Thyroid gland (tissue), 4 donors: Measurements from ENCODE around the gene RAD54L. TPM values are rescaled to one million over a fixed set of nuclear protein-coding genes. Genes with fewer than 3 reads are reported as not detected.

Experiments
- DNase-seq, 2 donors: peaks; one replicate each; pipeline ENCODE4 v3.0.0-alpha.2; 2019
- H3K27ac ChIP-seq, 3 donors: fragments of 200-600 bp; sonication (generic); 1 replicate in 2 of 3; 2 replicates in 1 of 3; pipeline ENCODE4 v1.5.1; 2016 to 2019; ENCODE audit warnings: mild to moderate bottlenecking in 1 of 3, moderate library complexity in 1 of 3
- H3K27me3 ChIP-seq: fragments of 200-600 bp; sonication (generic); one replicate; pipeline ENCODE4 v1.5.1; 2019
- H3K36me3 ChIP-seq, 2 donors: fragments of 200-600 bp; sonication (generic); one replicate each; pipeline ENCODE4 v1.5.1; 2016 to 2019
- H3K4me1 ChIP-seq, 2 donors: fragments of 200-600 bp; sonication (generic); one replicate each; pipeline ENCODE4 v1.5.1; 2017 to 2019
- H3K4me3 ChIP-seq, 3 donors: fragments of 200-600 bp; sonication (generic); replicated peaks in 1 of 3; 1 replicate in 2 of 3; 2 replicates in 1 of 3; pipeline ENCODE4 v1.5.1; 2016; ENCODE audit warnings: mild to moderate bottlenecking in 1 of 3
- H3K9me3 ChIP-seq: fragments of 200-600 bp; sonication (generic); one replicate; pipeline ENCODE4 v1.5.1; 2017
- POLR2A ChIP-seq, 2 donors: fragments of 450-650 bp; IDR thresholded peaks; one replicate each; pipeline ENCODE4 v1.6.1; 2017; ENCODE audit warnings: antibody characterized with exemption in 2 of 2, mild to moderate bottlenecking in 2 of 2, moderate library complexity in 1 of 2
- WGBS, 2 donors: methylation state at CpG; one replicate each; pipeline ENCODE4 v1.1.5; 2017; 5-methylcytosine and 5-hydroxymethylcytosine counted together
- intact Hi-C: fragments of 100-400 bp; cut with DNase I; formaldehyde crosslinking; loops from one replicate; pipeline ENCODE4 v1.15.1; 2023
- total RNA-seq, 4 donors: library from RNA; depleted of rRNA; stranded (reverse); fragments of >200 nt; gene quantifications; one replicate each; pipeline ENCODE4 v1.2.3, GENCODE V29; 2016
- TF ChIP-seq, protein P1 (sequence below), 6 experiments: fragments of 200-600 bp in 3 of 6; fragments of 450-650 bp in 3 of 6; sonication (generic) in 3 of 6; IDR thresholded peaks; one replicate each; pipeline ENCODE4 v1.5.1; 2016 to 2019; ENCODE audit warnings: antibody characterized with exemption in 6 of 6, mild to moderate bottlenecking in 2 of 6, inconsistent platforms in 1 of 6, moderate library complexity in 1 of 6

Gene RAD54L
- total RNA-seq, 4 donors from 2014 or later = 0.27 to 1.7 (median 0.61) TPM

DNA sequence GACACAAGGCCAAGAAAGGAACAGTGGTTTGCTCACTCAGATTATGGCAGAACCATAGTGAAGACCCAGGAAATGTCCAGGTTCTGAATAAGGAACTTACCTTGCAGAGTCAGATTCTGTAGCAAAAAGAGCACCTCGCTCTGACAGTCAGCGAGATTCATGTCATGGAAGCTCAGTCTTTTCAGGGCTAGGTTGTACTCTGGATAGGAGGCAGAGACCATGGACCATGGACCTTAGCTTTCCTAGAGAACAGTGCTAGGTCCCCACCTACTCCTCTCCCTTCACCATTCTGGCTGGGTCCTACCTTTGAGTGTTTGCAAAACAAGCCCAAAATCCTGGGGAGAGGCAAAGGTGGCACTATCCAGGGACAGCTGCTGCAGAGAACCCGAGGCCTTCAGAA, 32.5 kb downstream of the RAD54L start:
- intact Hi-C loops = no loop called here
- no peaks in the 10 kb centered on the region for H3K27me3 ChIP-seq
- H3K36me3 ChIP-seq = peaks cover 24 to 32% of the 10 kb centered on the region in 2 donors
- TF ChIP-seq, protein P1, sequence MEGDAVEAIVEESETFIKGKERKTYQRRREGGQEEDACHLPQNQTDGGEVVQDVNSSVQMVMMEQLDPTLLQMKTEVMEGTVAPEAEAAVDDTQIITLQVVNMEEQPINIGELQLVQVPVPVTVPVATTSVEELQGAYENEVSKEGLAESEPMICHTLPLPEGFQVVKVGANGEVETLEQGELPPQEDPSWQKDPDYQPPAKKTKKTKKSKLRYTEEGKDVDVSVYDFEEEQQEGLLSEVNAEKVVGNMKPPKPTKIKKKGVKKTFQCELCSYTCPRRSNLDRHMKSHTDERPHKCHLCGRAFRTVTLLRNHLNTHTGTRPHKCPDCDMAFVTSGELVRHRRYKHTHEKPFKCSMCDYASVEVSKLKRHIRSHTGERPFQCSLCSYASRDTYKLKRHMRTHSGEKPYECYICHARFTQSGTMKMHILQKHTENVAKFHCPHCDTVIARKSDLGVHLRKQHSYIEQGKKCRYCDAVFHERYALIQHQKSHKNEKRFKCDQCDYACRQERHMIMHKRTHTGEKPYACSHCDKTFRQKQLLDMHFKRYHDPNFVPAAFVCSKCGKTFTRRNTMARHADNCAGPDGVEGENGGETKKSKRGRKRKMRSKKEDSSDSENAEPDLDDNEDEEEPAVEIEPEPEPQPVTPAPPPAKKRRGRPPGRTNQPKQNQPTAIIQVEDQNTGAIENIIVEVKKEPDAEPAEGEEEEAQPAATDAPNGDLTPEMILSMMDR (IDR thresholded peaks at IDR 0.05) = no peak
- TF ChIP-seq POLR2A (IDR thresholded peaks at IDR 0.05) = no peak
- no peak overlapping the region for H3K27ac ChIP-seq
- no peak overlapping the region for H3K4me3 ChIP-seq
- peaks cover 0 to 8% of the 10 kb centered on the region in 2 donors for H3K4me1 ChIP-seq
- no peak for DNase-seq
- H3K9me3 ChIP-seq = no peaks in the 10 kb centered on the region
- WGBS, 2 donors = 87 to 93% methylated on average over 3 of the region's 3 CpGs

DNA sequence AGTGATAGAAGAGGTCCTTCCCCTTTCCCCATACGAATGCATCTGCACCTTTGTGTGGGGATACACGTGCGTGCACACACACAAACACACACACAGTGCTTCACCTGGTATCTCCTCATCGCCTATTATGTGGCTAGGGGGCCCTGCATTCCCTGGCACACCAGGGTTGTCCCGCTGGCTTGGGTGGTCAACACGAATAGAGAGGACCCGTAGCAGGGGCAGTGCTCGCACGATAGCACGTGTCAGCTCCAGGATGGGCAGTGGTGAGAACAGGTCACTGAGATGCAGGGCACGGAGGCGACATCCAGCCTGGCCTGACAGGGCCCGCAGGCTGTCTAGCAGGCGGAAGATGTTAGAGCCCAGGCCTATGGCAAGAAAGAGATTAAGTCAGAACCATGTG, 33.5 kb downstream of the RAD54L start:
- no peak for DNase-seq
- intact Hi-C loops = no loop called here
- 98% methylated on average over 14 of the region's 14 CpGs for WGBS, 2 donors
- TF ChIP-seq POLR2A (IDR thresholded peaks at IDR 0.05) = no peak
- TF ChIP-seq, protein P1 (IDR thresholded peaks at IDR 0.05) = no peak
- Histone ChIP-seq H3K36me3 (peaks cover 33 to 42% of the 10 kb centered on the region in 2 donors), H3K4me1 (peaks cover 0 to 8% of the 10 kb centered on the region in 2 donors), H3K27ac (no peak overlapping the region), H3K4me3 (no peak overlapping the region), H3K9me3 (no peaks in the 10 kb centered on the region), H3K27me3 (no peaks in the 10 kb centered on the region)

DNA sequence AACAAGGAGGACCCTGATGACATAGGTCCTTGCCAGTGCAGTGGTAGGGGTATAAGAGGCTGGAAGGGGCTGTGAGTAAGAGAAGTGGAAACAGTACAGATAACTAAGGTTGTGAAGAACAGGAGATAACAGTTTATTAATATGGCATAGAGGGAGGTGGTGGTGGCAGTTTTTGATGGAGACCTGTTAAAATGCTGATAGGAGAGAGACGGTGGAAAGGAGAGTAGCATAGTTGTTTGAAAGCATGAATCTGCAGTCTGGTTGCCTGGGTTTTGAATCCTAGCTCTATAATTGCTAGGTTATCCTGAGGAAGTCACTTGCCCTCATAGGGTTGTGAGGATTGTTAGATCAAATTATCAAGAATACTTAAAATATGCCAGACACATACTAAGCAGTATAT, 36.5 kb downstream of the RAD54L start:
- Histone ChIP-seq H3K4me3 (no peak overlapping the region), H3K27ac (no peak overlapping the region), H3K4me1 (no peaks in the 10 kb centered on the region), H3K27me3 (no peaks in the 10 kb centered on the region), H3K36me3 (peaks cover 34 to 39% of the 10 kb centered on the region in 2 donors), H3K9me3 (no peaks in the 10 kb centered on the region)
- 86 to 98% methylated on average over 1 of the region's 1 CpG for WGBS, 2 donors
- TF ChIP-seq POLR2A (IDR thresholded peaks at IDR 0.05) = no peak
- TF ChIP-seq, protein P1 (IDR thresholded peaks at IDR 0.05) = no peak
- intact Hi-C loops = no loop called here
- no peak for DNase-seq

DNA sequence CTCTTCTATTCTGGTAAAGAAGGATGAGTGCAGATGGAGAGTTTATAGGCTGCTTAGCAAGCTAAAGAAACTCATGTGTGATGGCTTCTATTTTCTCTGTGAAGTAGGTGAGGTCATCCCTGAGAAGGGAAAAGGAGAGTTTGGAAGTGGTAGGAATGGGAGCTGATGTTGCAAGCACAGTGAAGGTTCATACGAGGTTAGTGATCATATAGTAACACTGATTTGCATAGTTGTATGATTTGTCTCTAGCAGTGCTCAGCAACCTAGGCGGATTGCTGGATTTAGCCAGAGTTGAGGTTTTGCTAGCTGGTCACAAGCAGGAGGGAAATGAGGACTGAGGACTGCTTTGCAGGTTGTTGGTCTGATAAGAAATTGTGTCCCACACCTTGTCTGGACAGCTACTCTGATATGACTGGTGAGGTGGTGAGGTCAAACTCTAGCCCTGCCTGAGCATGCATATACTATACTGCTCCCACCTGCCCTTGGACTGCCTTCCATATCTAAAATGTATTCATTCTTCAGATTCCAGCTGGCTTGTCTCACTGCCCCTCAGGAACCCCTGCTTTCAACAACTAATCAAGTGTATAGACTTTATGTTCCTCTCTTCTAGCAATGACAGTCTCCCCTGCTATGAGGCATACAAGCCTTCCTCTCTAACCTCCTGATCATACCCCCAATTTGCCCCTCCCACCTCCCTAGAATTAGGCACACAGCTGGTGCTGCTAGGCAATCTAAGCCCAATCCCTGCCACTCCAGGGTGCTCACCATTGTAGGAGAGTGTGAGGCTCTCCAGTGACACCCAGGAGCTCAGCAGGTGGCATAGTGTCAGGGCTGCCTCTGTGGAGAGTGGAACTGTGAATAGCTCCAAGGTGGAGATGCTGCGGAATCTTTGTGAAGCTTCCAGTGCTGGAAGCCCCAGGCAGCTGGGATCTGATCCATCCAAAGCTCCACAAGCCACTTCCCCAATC, 37.3 kb downstream of the RAD54L start:
- H3K27ac ChIP-seq = no peak overlapping the region
- H3K36me3 ChIP-seq = peaks cover 28 to 31% of the 10 kb centered on the region in 2 donors
- TF ChIP-seq, protein P1 (IDR thresholded peaks at IDR 0.05) = no peak
- no peak for TF ChIP-seq POLR2A (IDR thresholded peaks at IDR 0.05)
- intact Hi-C loops = no loop called here
- H3K9me3 ChIP-seq = no peaks in the 10 kb centered on the region
- H3K4me3 ChIP-seq = no peak overlapping the region
- H3K4me1 ChIP-seq = no peaks in the 10 kb centered on the region
- no peaks in the 10 kb centered on the region for H3K27me3 ChIP-seq
- no peak for DNase-seq
- 89 to 90% methylated on average over 3 of the region's 3 CpGs for WGBS, 2 donors
